ENCODE measurements around the gene ITPR1. TPM values are rescaled to one million over a fixed set of nuclear protein-coding genes. Genes with fewer than 3 reads are reported as not detected.

The ITPR1 gene
- total RNA-seq, 4 donors from 2014 or later = 15.3 to 50.2 (median 28.7) TPM

DNA sequence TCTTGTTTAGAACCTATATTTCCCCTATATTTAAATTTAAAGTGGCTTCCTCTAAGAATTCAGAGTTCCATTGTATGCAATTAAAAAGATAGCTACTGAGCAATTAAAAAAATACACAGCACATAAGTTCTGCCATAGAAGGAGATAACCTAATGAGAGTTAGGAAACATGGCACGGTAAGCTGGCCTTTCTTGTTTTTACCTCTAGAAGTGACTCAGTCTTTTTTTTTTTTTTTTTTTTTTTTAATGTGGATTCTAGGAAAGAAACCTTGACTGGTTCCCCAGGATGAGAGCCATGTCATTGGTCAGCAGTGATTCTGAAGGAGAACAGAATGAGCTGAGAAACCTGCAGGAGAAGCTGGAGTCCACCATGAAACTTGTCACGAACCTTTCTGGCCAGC is 343.4 kb downstream of the ITPR1 start:
- intact Hi-C loops (cut with DNase I; ENCODE audit: low total_unique reads) = no loop called here
- TF ChIP-seq POLR2AphosphoS5 (IDR thresholded peaks at IDR 0.05) = no peak
- TF ChIP-seq, protein P1, sequence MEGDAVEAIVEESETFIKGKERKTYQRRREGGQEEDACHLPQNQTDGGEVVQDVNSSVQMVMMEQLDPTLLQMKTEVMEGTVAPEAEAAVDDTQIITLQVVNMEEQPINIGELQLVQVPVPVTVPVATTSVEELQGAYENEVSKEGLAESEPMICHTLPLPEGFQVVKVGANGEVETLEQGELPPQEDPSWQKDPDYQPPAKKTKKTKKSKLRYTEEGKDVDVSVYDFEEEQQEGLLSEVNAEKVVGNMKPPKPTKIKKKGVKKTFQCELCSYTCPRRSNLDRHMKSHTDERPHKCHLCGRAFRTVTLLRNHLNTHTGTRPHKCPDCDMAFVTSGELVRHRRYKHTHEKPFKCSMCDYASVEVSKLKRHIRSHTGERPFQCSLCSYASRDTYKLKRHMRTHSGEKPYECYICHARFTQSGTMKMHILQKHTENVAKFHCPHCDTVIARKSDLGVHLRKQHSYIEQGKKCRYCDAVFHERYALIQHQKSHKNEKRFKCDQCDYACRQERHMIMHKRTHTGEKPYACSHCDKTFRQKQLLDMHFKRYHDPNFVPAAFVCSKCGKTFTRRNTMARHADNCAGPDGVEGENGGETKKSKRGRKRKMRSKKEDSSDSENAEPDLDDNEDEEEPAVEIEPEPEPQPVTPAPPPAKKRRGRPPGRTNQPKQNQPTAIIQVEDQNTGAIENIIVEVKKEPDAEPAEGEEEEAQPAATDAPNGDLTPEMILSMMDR (IDR thresholded peaks at IDR 0.05) = no peak
- TF ChIP-seq POLR2A (IDR thresholded peaks at IDR 0.05) = no peak
- no peak for TF ChIP-seq EP300 (IDR thresholded peaks at IDR 0.05; ENCODE audit: low read depth)
- Histone ChIP-seq H3K27me3 (no peaks in the 10 kb centered on the region), H3K36me3 (peaks cover 0 to 6% (median 0%) of the 10 kb centered on the region in 4 donors), H3K4me1 (peaks cover 0 to 8% (median under 1%) of the 10 kb centered on the region in 4 donors), H3K27ac (no peak overlapping the region), H3K9me3 (no peaks in the 10 kb centered on the region), H3K4me3 (no peak overlapping the region)
- in situ Hi-C loops (cut with MboI; ENCODE audit: low pct_ligation_motif_present in 1 of 4, low pct_unique_long_range_greater_than_20kb in 1 of 4, low sequenced_read_pairs in 3 of 4) = loop anchor here in 1 of 4 donors (25.0 kb wide), 1 partner anchor 151 kb away; the partner anchor contains the start of gene BHLHE40
- no peak for DNase-seq
- 91% methylated on average over 2 of the region's 2 CpGs for WGBS, 2 donors (ENCODE audit: low coverage in 1 of 2)

DNA sequence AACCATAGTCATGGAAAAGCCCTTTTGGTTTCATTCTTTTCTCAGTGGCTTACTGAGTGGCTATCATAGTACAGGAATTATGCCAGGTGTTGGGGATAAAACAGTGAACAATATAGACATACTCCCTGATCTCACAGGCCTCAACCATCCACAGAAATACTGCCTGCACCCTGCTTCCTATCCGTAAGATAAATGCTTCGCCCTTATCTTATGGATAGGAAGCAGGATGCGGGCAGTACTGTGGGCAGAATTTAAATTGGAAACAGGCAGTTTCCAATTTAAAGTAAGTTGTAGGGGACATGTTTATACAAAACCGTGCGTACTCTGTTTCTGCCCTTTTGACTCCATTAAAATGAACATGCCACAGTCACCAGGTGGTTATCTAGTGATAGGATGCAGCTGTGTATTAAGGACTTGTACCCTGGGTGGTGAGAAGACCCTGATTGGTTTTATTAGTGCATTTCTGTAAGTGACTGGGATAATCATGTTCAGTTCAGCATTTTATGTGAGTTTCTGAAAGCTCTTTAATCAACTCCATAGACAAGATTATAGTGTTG is 344.3 kb downstream of the ITPR1 start:
- no peak overlapping the region for H3K4me3 ChIP-seq

DNA sequence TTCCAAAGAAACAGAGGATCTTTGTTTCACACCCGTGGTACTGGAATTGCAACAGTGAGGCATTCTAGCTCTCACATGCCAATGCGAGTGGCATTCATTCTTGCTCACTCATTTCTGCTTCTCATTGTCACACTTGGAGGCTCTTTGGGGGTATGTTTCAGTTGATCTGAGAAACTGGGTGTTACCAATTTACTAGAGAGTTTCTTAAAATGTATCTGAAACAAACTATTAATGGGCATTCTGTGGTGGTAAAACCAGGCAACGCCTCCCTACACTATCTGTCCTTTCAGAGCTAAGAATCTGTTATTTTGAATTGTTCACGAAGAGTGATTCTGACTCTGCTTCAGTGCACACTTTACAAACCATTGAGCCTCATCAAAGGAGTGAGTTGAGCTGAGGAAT is 345.5 kb downstream of the ITPR1 start:
- Histone ChIP-seq H3K27ac (no peak overlapping the region), H3K9me3 (no peaks in the 10 kb centered on the region), H3K36me3 (peaks cover 0 to 6% (median 0%) of the 10 kb centered on the region in 4 donors), H3K27me3 (no peaks in the 10 kb centered on the region), H3K4me1 (peaks cover 0 to 4% (median 0%) of the 10 kb centered on the region in 4 donors), H3K4me3 (no peak overlapping the region)
- 71 to 81% methylated on average over 4 of the region's 4 CpGs for WGBS, 2 donors (ENCODE audit: low coverage in 1 of 2)
- no peak for DNase-seq
- in situ Hi-C loops (cut with MboI; ENCODE audit: low pct_ligation_motif_present in 1 of 4, low pct_unique_long_range_greater_than_20kb in 1 of 4, low sequenced_read_pairs in 3 of 4) (loop anchor here in 1 of 4 donors (25.0 kb wide), 1 partner anchor 149 kb away; the partner anchor contains the start of gene BHLHE40), intact Hi-C loops (cut with DNase I; ENCODE audit: low total_unique reads) (no loop called here)
- TF ChIP-seq, protein P1 (IDR thresholded peaks at IDR 0.05) = no peak
- TF ChIP-seq EP300 (IDR thresholded peaks at IDR 0.05; ENCODE audit: low read depth) = no peak
- TF ChIP-seq POLR2A (IDR thresholded peaks at IDR 0.05) = no peak
- TF ChIP-seq POLR2AphosphoS5 (IDR thresholded peaks at IDR 0.05) = no peak

More for the DNA sequence above, 344.3 kb downstream of the ITPR1 start:
- Histone ChIP-seq H3K27me3 (no peaks in the 10 kb centered on the region), H3K9me3 (no peaks in the 10 kb centered on the region), H3K36me3 (peaks cover 0 to 6% (median 0%) of the 10 kb centered on the region in 4 donors), H3K27ac (no peak overlapping the region), H3K4me1 (peaks cover 0 to 4% (median 0%) of the 10 kb centered on the region in 4 donors)
- in situ Hi-C loops (cut with MboI; ENCODE audit: low pct_ligation_motif_present in 1 of 4, low pct_unique_long_range_greater_than_20kb in 1 of 4, low sequenced_read_pairs in 3 of 4) (loop anchor here in 1 of 4 donors (25.0 kb wide), 1 partner anchor 150 kb away; the partner anchor contains the start of gene BHLHE40), intact Hi-C loops (cut with DNase I; ENCODE audit: low total_unique reads) (no loop called here)
- TF ChIP-seq POLR2A (IDR thresholded peaks at IDR 0.05) (no peak), POLR2AphosphoS5 (IDR thresholded peaks at IDR 0.05) (no peak), EP300 (IDR thresholded peaks at IDR 0.05; ENCODE audit: low read depth) (no peak)
- TF ChIP-seq, protein P1 (IDR thresholded peaks at IDR 0.05) = no peak
- 88 to 91% methylated on average over 5 of the region's 5 CpGs for WGBS, 2 donors (ENCODE audit: low coverage in 1 of 2)
- no peak for DNase-seq

DNA sequence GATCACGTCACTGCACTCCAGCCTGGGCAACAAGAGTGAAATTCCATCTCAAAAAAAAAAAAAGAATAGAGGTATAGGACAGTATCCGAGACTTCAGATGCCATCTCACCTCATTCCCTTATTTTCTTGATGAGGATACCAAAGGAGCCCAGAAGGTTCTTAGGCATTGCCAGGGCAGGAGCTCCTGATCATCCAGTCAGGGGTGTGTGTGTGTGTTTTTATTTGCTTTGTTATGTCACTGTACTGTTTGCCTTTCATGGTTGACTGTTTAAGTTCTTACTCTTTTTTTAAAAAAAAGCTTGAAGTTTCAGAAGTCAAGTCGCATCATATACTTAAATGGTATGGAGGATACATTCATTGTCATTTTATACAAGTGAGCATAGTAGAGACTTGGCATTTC is 346.1 kb downstream of the ITPR1 start:
- DNase-seq = no peak
- no peaks in the 10 kb centered on the region for H3K27me3 ChIP-seq
- 95 to 100% methylated on average over 1 to 3 of the region's 3 CpGs for WGBS, 2 donors (ENCODE audit: low coverage in 1 of 2)
- in situ Hi-C loops (cut with MboI; ENCODE audit: low pct_ligation_motif_present in 1 of 4, low pct_unique_long_range_greater_than_20kb in 1 of 4, low sequenced_read_pairs in 3 of 4) = loop anchor here in 1 of 4 donors (25.0 kb wide), 1 partner anchor 148 kb away; the partner anchor contains the start of gene BHLHE40
- H3K9me3 ChIP-seq = no peaks in the 10 kb centered on the region
- H3K4me3 ChIP-seq = no peak overlapping the region
- intact Hi-C loops (cut with DNase I; ENCODE audit: low total_unique reads) = no loop called here
- H3K27ac ChIP-seq = no peak overlapping the region
- TF ChIP-seq, protein P1 (IDR thresholded peaks at IDR 0.05) = no peak
- TF ChIP-seq POLR2A (IDR thresholded peaks at IDR 0.05) (no peak), POLR2AphosphoS5 (IDR thresholded peaks at IDR 0.05) (no peak), EP300 (IDR thresholded peaks at IDR 0.05; ENCODE audit: low read depth) (no peak)
- peaks cover 0 to 6% (median 0%) of the 10 kb centered on the region in 4 donors for H3K36me3 ChIP-seq
- H3K4me1 ChIP-seq = no peaks in the 10 kb centered on the region
